GM13976 (cell line): Measurements from ENCODE around the gene SCUBE1.

ENCODE experiments used
- DNase-seq: peaks from one replicate; pipeline ENCODE4 v3.0.0; 2012; ENCODE audit warnings: low spot score
- in situ Hi-C: fragments of 300-500 bp; cut with MboI; formaldehyde crosslinking; loops from one replicate; pipeline ENCODE4 v1.12.0; 2022; ENCODE audit warnings: low sequenced_read_pairs, mixed read lengths, inconsistent platforms; ENCODE audit not compliant: unreplicated experiment
- TF ChIP-seq, protein P1 (sequence below): IDR thresholded peaks from 2 replicates; pipeline ENCODE4 v1.5.1; 2012; ENCODE audit warnings: borderline replicate concordance, mild to moderate bottlenecking; ENCODE audit not compliant: insufficient read depth; ENCODE audit errors: extremely low read depth, missing control alignments, control extremely low read depth

SCUBE1 gene

DNA sequence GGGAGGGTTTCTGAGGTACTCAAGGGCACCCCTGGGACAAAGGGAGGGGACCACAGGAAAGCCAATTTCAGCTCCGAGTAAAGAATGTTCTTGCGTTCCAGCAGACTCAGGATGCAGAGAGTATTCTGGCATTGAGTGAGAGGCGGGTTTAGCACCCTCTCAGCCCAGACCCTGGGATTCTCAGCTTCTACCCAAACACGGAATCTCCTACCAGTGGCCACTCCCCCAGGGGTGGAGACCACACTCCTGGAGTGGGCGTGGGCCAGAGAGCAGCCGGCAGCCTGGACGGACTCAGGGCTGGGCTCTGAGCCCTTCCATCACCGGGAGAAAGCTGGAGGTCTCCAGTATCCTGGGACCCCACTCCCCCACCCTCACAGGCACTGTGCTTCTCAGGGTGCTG is 130.1 kb downstream of the SCUBE1 start:
- in situ Hi-C loops = no loop called here
- TF ChIP-seq, protein P1, sequence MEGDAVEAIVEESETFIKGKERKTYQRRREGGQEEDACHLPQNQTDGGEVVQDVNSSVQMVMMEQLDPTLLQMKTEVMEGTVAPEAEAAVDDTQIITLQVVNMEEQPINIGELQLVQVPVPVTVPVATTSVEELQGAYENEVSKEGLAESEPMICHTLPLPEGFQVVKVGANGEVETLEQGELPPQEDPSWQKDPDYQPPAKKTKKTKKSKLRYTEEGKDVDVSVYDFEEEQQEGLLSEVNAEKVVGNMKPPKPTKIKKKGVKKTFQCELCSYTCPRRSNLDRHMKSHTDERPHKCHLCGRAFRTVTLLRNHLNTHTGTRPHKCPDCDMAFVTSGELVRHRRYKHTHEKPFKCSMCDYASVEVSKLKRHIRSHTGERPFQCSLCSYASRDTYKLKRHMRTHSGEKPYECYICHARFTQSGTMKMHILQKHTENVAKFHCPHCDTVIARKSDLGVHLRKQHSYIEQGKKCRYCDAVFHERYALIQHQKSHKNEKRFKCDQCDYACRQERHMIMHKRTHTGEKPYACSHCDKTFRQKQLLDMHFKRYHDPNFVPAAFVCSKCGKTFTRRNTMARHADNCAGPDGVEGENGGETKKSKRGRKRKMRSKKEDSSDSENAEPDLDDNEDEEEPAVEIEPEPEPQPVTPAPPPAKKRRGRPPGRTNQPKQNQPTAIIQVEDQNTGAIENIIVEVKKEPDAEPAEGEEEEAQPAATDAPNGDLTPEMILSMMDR = no peak
- no peak for DNase-seq

GRCh38 chr22:43212434-43212952 is 130.7 kb downstream of the SCUBE1 start:
- in situ Hi-C loops = no loop called here
- TF ChIP-seq, protein P1 = no peak
- no peak for DNase-seq

- TF ChIP-seq, protein P1 = no peak
- in situ Hi-C loops = no loop called here
- DNase-seq = no peak
These were observed 131.2 kb downstream of the SCUBE1 start for GRCh38 chr22:43211941-43212433.

- in situ Hi-C loops = no loop called here
- no peak for DNase-seq
- TF ChIP-seq, protein P1 = no peak
These were observed 132.3 kb downstream of the SCUBE1 start for GRCh38 chr22:43210631-43211515.

GRCh38 chr22:43209971-43210370 is 133.2 kb downstream of the SCUBE1 start:
- in situ Hi-C loops = no loop called here
- no peak for DNase-seq
- TF ChIP-seq, protein P1 = no peak

- DNase-seq = no peak
- TF ChIP-seq, protein P1 = no peak
- in situ Hi-C loops = no loop called here
These were observed 133.7 kb downstream of the SCUBE1 start for GRCh38 chr22:43209523-43209890.
